Fibroblast of pulmonary artery (primary cell): ENCODE data around the gene TRIM8.

Source experiments
- DNase-seq: peaks from one replicate; pipeline ENCODE4 v3.0.0-alpha.2; 2010; ENCODE audit warnings: low read depth
- H3K4me3 ChIP-seq: replicated peaks from 2 replicates; pipeline ENCODE4 v1.5.1; 2011; ENCODE audit warnings: low read depth, mild to moderate bottlenecking, control low read depth, low read length, moderate library complexity
- CTCF ChIP-seq: IDR thresholded peaks from 2 replicates; pipeline ENCODE4 v1.5.1; 2011; ENCODE audit warnings: mild to moderate bottlenecking, control low read depth, low read length, inconsistent platforms; ENCODE audit errors: missing control alignments

Gene TRIM8

GRCh38 chr10:102620591-102621442 is 23.5 kb upstream of the TRIM8 start:
- no peak overlapping the region for H3K4me3 ChIP-seq
- no peak for TF ChIP-seq CTCF
- no peak for DNase-seq

- DNase-seq: no peak
- H3K4me3 ChIP-seq: no peak overlapping the region
- no peak for TF ChIP-seq CTCF
Observed at GRCh38 chr10:102621443-102622325, 22.6 kb upstream of the TRIM8 start.

- H3K4me3 ChIP-seq: no peak overlapping the region
- DNase-seq: no peak
- no peak for TF ChIP-seq CTCF
Observed at GRCh38 chr10:102624094-102624493, 20.2 kb upstream of the TRIM8 start.

DNA sequence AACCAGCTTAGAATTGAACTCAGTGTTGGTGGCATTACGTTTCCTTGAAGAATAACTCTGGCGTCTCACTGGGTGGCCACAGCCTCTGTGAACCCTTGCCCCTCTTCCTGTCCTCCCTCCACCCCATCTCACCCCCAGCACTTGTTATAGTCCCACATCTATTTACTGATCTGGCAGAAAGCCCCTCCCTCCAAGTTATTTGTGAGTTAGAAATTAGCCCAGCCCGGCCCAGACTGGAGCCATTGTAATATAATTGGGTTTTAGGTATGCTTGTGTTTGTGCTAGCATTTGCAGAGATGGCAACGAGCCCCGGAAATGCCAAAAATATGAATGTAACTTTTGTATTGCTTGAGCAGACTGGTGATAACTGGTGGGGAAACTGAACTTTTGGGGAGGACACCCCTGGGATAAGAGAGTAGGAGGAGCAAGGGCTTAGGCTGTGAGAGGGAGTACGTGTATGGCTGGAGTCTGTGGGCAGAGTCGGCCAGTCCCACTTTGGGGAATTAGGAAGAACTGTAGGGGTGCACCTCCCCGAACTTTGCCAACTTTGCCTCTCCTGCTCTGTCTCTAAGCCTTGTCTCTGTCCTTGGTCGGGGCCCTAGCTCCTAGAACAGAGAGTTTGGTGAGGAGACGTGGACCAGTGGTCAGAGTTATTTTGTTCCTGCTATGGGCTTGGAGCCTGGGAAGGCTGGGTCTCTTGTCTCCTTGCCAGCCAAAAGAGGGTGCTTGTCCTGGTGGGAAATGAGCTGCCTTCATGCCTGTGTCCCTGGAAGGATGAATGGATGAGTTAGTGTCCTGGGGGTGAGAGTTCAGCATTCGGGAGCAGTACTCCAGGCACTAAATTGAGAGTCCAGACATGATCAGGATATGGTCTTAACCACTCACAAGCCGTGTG is 19.3 kb upstream of the TRIM8 start:
- no peak overlapping the region for H3K4me3 ChIP-seq
- no peak for TF ChIP-seq CTCF
- DNase-seq: peak; percentile 74

DNA sequence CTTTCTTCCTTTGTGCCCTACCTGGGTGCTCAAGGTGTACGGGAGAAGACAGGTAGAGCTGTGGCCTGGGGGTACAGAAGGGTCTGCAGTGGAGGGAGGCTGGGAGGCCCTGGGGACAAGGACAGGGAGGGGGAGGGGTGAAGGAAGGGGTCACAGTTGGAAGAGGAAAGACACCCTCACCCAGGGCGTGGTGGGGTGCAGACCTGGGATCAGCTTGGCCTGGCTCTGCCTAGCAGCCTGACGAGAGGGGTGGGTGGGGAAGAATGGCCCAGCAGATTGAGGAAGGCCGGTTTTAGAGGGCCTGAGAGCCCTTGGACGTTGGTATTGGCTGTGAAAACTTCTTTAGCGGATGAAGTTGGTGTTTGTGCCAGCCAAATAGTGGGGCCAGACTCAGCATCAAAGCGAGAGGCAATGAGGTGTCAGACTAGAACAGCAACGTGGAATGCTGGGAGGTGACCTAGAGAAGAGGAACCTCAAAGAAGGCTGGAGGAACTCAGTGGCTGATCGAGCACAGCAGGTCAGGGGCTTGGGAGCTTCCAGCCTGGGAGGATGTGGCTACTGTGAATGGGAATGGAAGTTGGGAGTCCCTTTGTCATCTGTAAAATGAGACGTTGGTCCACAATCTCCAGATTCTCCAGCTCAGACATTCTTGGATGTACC is 18.1 kb upstream of the TRIM8 start:
- DNase-seq: no peak
- TF ChIP-seq CTCF: no peak
- H3K4me3 ChIP-seq: no peak overlapping the region

DNA sequence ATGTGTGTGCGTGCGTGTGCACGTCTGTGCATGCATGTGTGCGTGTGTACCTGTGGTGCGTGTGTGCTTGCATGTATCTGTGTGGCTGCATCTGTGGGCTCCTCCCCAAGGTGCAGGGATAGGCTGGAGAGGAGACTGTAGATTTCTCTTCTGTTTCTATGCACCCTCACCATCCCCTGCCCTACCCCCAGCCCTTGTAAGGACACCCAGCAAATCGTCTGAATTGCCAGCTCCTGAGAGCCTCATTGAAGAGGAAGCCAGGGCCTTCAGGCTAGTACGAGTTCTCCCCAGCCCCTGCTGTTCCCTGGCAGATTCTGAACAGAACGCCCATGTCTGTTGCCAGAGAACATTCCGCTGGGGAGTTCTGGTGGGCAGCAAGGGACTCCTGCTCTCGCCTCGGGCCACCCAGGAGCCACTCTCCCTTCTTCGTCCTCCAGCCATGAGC is 17.0 kb upstream of the TRIM8 start:
- H3K4me3 ChIP-seq: no peak overlapping the region
- no peak for TF ChIP-seq CTCF
- no peak for DNase-seq
